T-cell (primary cell): ENCODE measurements around the gene ENTHD1. TPM values are rescaled to one million over a fixed set of nuclear protein-coding genes. Genes with fewer than 3 reads are reported as not detected.
"Not testable (repeated sequence)": the region's sequence is repeated elsewhere in the genome, so short reads cannot be mapped to it uniquely, and the experiment has no call there.

Experiments
- ATAC-seq, 4 experiments: fragments of 200-7000 bp in 3 of 4; fragments of 150-1000 bp in 1 of 4; cut with Tn5 transposase; replicated peaks in 1 of 4; 1 replicate in 3 of 4; 2 replicates in 1 of 4; pipeline ENCODE4 v1.10.0; 2021; ENCODE audit warnings: moderate library complexity in 3 of 4, mild to moderate bottlenecking in 2 of 4, moderate number of reproducible peaks in 1 of 4
- CTCF ChIA-PET, 2 donors: fragments of 300-600 bp; sonication (Branson Sonifier 250); formaldehyde crosslinking; loops; one replicate each; lab custom pipeline; 2022; ENCODE audit warnings: antibody characterized with exemption in 2 of 2; lab: Charles Lee
- POLR2A ChIA-PET, 2 donors: fragments of 300-600 bp; sonication (Branson Sonifier 250); formaldehyde crosslinking; loops; one replicate each; lab custom pipeline; 2022; ENCODE audit warnings: antibody characterized with exemption in 2 of 2; lab: Charles Lee
- DNase-seq, 35 experiments: peaks; one replicate each; pipeline versions ENCODE4 v3.0.0 to v3.0.0-alpha.2; 2013 to 2023
- H3K27ac ChIP-seq: one replicate; pipeline ENCODE4 v1.5.1; 2013; ENCODE audit warnings: low read length
- H3K27me3 ChIP-seq, 2 experiments: replicated peaks in 1 of 2; 1 replicate in 1 of 2; 2 replicates in 1 of 2; pipeline versions ENCODE4 v1.6.1 to v1.7.0; 2013; ENCODE audit warnings: low read length in 1 of 2, mixed read lengths in 1 of 2; ENCODE audit not compliant: control insufficient read depth in 2 of 2, insufficient read depth in 2 of 2; ENCODE audit errors: extremely low read depth in 1 of 2
- H3K36me3 ChIP-seq, 2 donors: 1 replicate in 1 of 2; 2 replicates in 1 of 2; pipeline versions ENCODE4 v1.6.1 to v1.7.0; 2013; ENCODE audit warnings: low read length in 1 of 2; ENCODE audit not compliant: control insufficient read depth in 2 of 2, insufficient read depth in 1 of 2; ENCODE audit errors: extremely low read depth in 1 of 2
- H3K4me1 ChIP-seq, 2 experiments: 1 replicate in 1 of 2; 2 replicates in 1 of 2; pipeline versions ENCODE4 v1.6.1 to v1.7.0; 2013; ENCODE audit warnings: low read length in 2 of 2, mixed read lengths in 1 of 2; ENCODE audit not compliant: insufficient read depth in 2 of 2, control insufficient read depth in 1 of 2; ENCODE audit errors: extremely low read depth in 1 of 2
- H3K4me3 ChIP-seq, 2 donors: 1 replicate in 1 of 2; 2 replicates in 1 of 2; pipeline versions ENCODE4 v1.5.1 to v1.7.0; 2013; ENCODE audit warnings: mild to moderate bottlenecking in 2 of 2, low read length in 1 of 2, moderate library complexity in 1 of 2; ENCODE audit not compliant: control insufficient read depth in 1 of 2; ENCODE audit errors: extremely low read depth in 1 of 2
- H3K9me3 ChIP-seq: 2 replicates; pipeline ENCODE4 v1.7.0; 2013
- H3K27ac Mint-ChIP-seq, 2 donors: one replicate each; pipeline ENCODE4 v1.8.0; 2020 to 2021; ENCODE audit warnings: mild to moderate bottlenecking in 2 of 2, mixed read lengths in 2 of 2
- H3K27me3 Mint-ChIP-seq, 2 donors: one replicate each; pipeline ENCODE4 v1.8.0; 2021 to 2022; ENCODE audit warnings: mixed read lengths in 2 of 2
- H3K36me3 Mint-ChIP-seq: one replicate; pipeline ENCODE4 v1.8.0; 2021; ENCODE audit warnings: mixed read lengths
- H3K4me1 Mint-ChIP-seq, 3 donors: one replicate each; pipeline ENCODE4 v1.8.0; 2020 to 2022; ENCODE audit warnings: mixed read lengths in 3 of 3, mild to moderate bottlenecking in 1 of 3
- H3K4me3 Mint-ChIP-seq, 3 donors: one replicate each; pipeline ENCODE4 v1.8.0; 2020 to 2022; ENCODE audit warnings: mild to moderate bottlenecking in 3 of 3, mixed read lengths in 3 of 3, moderate library complexity in 3 of 3
- H3K9me3 Mint-ChIP-seq, 3 donors: one replicate each; pipeline ENCODE4 v1.8.0; 2020 to 2022; ENCODE audit warnings: mixed read lengths in 3 of 3
- WGBS: methylation state at CpG from one replicate; pipeline ENCODE4 v1.1.5; 2013; ENCODE audit warnings: missing lambda C conversion rate; ENCODE audit not compliant: insufficient coverage; 5-methylcytosine and 5-hydroxymethylcytosine counted together
- total RNA-seq, 35 experiments: library from RNA in 6 of 35; stranded (reverse) in 6 of 35; fragments of 120-200 nt in 1 of 35; gene quantifications; one replicate each; pipeline versions ENCODE4 v1.2.1 to v1.2.4 and lab custom pipeline; 2013 to 2026

The ENTHD1 gene
- total RNA-seq, 5 donors from 2014 or later (not counting 1 experiment from before 2014, with no cell fraction given), result 0.13 to 0.36 (median 0.20) TPM

DNA sequence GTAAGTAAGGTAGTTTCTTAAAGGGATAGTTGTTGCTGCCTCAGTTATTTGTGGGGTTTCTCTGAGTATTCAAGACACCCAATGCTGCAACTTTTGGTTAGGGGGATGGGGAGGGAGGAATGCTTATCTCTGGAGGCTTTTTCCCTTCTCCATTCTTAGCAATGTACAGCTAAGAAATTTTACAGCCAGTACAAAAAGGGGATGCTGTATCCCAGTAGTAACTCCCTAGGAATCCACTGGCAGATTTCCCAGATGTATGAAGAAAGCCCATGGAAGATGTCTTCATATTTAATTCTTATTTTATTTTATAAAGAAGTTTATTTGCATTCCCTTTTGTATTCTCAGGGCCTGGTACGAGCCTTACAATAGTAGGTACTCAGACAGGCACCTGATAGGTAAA lies 154.8 kb downstream of the ENTHD1 start:
- Histone ChIP-seq H3K27ac (no peak overlapping the region), H3K9me3 (no peaks in the 10 kb centered on the region), H3K36me3 (no peaks in the 10 kb centered on the region), H3K4me3 (no peak overlapping the region), H3K4me1 (no peaks in the 10 kb centered on the region), H3K27me3 (peaks cover 0 to 5% of the 10 kb centered on the region in 2 experiments)
- H3K4me3 Mint-ChIP-seq, result no peak overlapping the region
- CTCF ChIA-PET, result no interaction called here
- ATAC-seq (no peak), DNase-seq (no peak)
- H3K4me1 Mint-ChIP-seq, result no peaks in the 10 kb centered on the region
- H3K27ac Mint-ChIP-seq, result no peak overlapping the region
- H3K9me3 Mint-ChIP-seq, result peaks cover 0 to 9% (median 3%) of the 10 kb centered on the region in 3 donors
- POLR2A ChIA-PET, result no interaction called here
- H3K27me3 Mint-ChIP-seq, result peaks cover 8 to 13% of the 10 kb centered on the region in 2 donors
- WGBS, result no CpG with 5 or more reads among the region's 1 CpG
- no peaks in the 10 kb centered on the region for H3K36me3 Mint-ChIP-seq

DNA sequence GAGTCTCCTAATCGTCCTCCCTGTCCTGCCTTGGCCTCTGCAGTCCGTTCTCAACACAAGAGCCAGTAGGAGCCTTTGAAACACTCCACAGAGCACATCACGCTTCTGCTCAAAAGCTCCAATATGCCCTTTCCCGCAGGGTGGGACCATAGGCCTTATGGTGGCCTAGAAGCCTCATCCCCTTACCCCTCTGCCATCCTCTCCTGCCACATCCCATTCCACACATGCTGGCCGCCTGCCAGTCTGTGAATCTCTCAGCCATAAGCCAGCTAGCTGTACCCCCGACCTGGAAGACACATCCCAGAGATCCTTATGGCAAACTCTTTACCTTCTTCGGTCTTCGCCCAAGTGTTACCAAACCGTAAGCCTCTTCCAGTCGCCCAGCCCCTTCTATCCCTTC lies 157.8 kb downstream of the ENTHD1 start:
- H3K9me3 Mint-ChIP-seq, result peaks cover 0 to 4% (median 3%) of the 10 kb centered on the region in 3 donors
- no peak overlapping the region for H3K4me3 Mint-ChIP-seq
- H3K4me1 ChIP-seq, result no peaks in the 10 kb centered on the region
- peaks cover 0 to 12% of the 10 kb centered on the region in 2 experiments for H3K27me3 ChIP-seq
- ChIA-PET POLR2A (no interaction called here), CTCF (interaction anchor here in 1 of 2 donors (0.7 kb wide), 1 partner anchor 10 kb away, joined by 3 read pairs; no protein-coding TSS in a partner anchor)
- no peak overlapping the region for H3K27ac Mint-ChIP-seq
- H3K27ac ChIP-seq, result no peak overlapping the region
- H3K4me1 Mint-ChIP-seq, result no peaks in the 10 kb centered on the region
- ATAC-seq (no peak), DNase-seq (no peak)
- H3K27me3 Mint-ChIP-seq, result peaks cover 8 to 13% of the 10 kb centered on the region in 2 donors
- WGBS, result 75% methylated on average over 7 of the region's 10 CpGs
- no peak overlapping the region for H3K4me3 ChIP-seq
- no peaks in the 10 kb centered on the region for H3K36me3 Mint-ChIP-seq
- H3K9me3 ChIP-seq, result no peaks in the 10 kb centered on the region
- H3K36me3 ChIP-seq, result no peaks in the 10 kb centered on the region

DNA sequence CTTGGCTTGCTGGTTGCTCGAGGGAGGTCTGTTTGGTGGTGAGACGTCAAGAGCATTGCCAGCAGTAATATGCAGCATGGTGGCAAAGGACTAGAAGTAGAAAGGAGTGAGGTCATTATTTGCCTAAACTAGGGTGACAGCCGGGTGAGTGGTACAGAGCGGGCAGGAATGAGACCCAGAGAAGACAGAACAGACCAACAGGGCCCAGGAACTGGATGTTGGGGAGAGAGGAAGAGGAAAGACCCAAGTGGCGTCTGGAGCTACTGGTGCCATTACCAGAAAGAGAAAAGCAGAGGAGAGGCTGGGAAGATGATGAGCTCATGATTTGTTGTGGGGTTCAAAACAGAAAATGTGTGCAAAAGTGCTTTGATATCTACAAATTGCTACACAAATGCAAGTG lies 158.7 kb downstream of the ENTHD1 start:
- Mint-ChIP-seq H3K4me3 (no peak overlapping the region), H3K9me3 (peaks cover 0 to 4% (median 3%) of the 10 kb centered on the region in 3 donors), H3K27ac (no peak overlapping the region), H3K27me3 (peaks cover 8 to 13% of the 10 kb centered on the region in 2 donors), H3K36me3 (no peaks in the 10 kb centered on the region), H3K4me1 (no peaks in the 10 kb centered on the region)
- Histone ChIP-seq H3K4me1 (no peaks in the 10 kb centered on the region), H3K27ac (no peak overlapping the region), H3K9me3 (no peaks in the 10 kb centered on the region), H3K27me3 (peaks cover 0 to 13% of the 10 kb centered on the region in 2 experiments), H3K36me3 (no peaks in the 10 kb centered on the region), H3K4me3 (no peak overlapping the region)
- WGBS, result 100% methylated on average over 4 of the region's 5 CpGs
- DNase-seq (no peak), ATAC-seq (no peak)
- CTCF ChIA-PET, result no interaction called here
- POLR2A ChIA-PET, result no interaction called here

DNA sequence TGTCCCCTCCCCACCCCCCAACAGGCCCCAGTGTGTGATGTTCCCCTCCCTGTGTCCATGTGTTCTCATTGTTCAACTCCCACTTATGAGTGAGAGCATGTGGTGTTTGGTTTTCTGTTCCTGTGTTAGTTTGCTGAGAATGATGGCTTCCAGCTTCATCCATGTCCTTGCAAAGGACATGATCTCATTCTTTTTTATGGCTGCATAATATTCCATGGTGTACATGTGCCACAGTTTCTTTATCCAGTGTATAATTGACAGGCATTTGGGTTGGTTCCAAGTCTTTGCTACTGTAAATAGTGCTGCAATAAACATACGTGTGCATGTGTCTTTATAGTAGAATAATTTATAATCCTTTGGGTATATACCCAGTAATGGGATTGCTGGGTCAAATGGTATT lies 159.5 kb downstream of the ENTHD1 start:
- ATAC-seq, H3K27ac Mint-ChIP-seq, H3K4me1 ChIP-seq, POLR2A ChIA-PET, DNase-seq, H3K9me3 Mint-ChIP-seq, H3K36me3 Mint-ChIP-seq, H3K4me3 ChIP-seq, H3K4me3 Mint-ChIP-seq, H3K36me3 ChIP-seq, H3K9me3 ChIP-seq, CTCF ChIA-PET, H3K4me1 Mint-ChIP-seq, H3K27ac ChIP-seq: not testable (repeated sequence)
- peaks cover 0 to 19% of the 10 kb centered on the region in 2 experiments for H3K27me3 ChIP-seq
- WGBS, result no CpG with 5 or more reads among the region's 1 CpG
- H3K27me3 Mint-ChIP-seq, result peaks cover 8 to 13% of the 10 kb centered on the region in 2 donors

DNA sequence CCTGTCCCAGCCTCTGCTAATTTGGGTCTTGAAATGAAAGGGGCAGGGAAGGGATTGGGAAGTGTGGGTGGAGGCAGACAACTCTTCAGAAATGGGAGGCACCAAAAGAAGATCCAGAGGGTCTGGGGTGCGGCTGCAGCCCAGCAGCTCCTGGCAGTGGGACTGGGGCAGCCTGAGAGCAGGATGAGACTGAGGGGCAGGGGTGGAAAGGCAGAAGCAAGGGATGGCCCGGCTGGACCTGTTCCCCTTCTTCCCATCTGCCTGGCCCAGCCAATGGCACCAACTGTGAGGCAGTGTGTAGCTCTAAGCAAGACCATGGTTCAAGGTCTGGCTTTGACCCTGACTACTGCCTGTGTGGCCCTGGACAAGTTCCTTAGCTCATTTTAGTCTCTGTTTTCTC lies 160.4 kb downstream of the ENTHD1 start:
- ATAC-seq (no peak), DNase-seq (no peak)
- Mint-ChIP-seq H3K9me3 (no peaks in the 10 kb centered on the region), H3K4me1 (no peaks in the 10 kb centered on the region), H3K27ac (no peak overlapping the region), H3K4me3 (no peak overlapping the region), H3K36me3 (no peaks in the 10 kb centered on the region), H3K27me3 (peaks cover 7 to 13% of the 10 kb centered on the region in 2 donors)
- H3K27ac ChIP-seq, result no peak overlapping the region
- H3K9me3 ChIP-seq, result no peaks in the 10 kb centered on the region
- no peak overlapping the region for H3K4me3 ChIP-seq
- H3K4me1 ChIP-seq, result no peaks in the 10 kb centered on the region
- 83% methylated on average over 1 of the region's 2 CpGs for WGBS
- POLR2A ChIA-PET, result no interaction called here
- CTCF ChIA-PET, result interaction anchor here in 1 of 2 donors (0.5 kb wide), 1 partner anchor 46 kb away, joined by 3 read pairs; no protein-coding TSS in a partner anchor
- H3K27me3 ChIP-seq, result peaks cover 0 to 22% of the 10 kb centered on the region in 2 experiments
- H3K36me3 ChIP-seq, result no peaks in the 10 kb centered on the region

DNA sequence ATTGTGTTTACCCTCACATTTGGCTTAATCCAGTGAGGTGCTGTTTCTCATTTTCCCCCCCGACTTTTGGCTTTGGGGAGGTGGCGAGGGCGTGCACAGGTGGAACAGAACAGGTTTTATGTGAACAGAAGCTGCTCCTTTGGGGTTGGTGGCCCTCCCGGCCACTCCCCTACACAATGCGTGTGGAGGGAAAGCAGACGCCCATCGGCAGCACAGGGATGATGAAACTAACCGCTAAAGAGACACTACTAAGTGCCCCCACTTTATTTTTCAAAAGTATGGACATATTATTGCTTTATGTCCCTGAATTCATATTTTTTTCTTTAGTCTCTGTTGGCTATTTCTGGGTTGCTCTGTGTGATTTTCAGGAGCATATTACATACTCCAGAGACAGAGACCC lies 160.9 kb downstream of the ENTHD1 start:
- POLR2A ChIA-PET, result no interaction called here
- no peak for DNase-seq
- H3K27me3 Mint-ChIP-seq, result peaks cover 4 to 13% of the 10 kb centered on the region in 2 donors
- Histone ChIP-seq H3K4me3 (no peak overlapping the region), H3K27ac (no peak overlapping the region), H3K4me1 (no peaks in the 10 kb centered on the region), H3K27me3 (peaks cover 0 to 23% of the 10 kb centered on the region in 2 experiments), H3K9me3 (no peaks in the 10 kb centered on the region), H3K36me3 (no peaks in the 10 kb centered on the region)
- no peaks in the 10 kb centered on the region for H3K9me3 Mint-ChIP-seq
- no peak for ATAC-seq
- no peaks in the 10 kb centered on the region for H3K36me3 Mint-ChIP-seq
- 84% methylated on average over 4 of the region's 8 CpGs for WGBS
- H3K4me3 Mint-ChIP-seq, result no peak overlapping the region
- no peaks in the 10 kb centered on the region for H3K4me1 Mint-ChIP-seq
- no peak overlapping the region for H3K27ac Mint-ChIP-seq
- CTCF ChIA-PET, result interaction anchor here in 1 of 2 donors (0.5 kb wide), 1 partner anchor 47 kb away, joined by 3 read pairs; no protein-coding TSS in a partner anchor
